Psoas muscle (tissue), 8 donors: ENCODE data around the gene CKAP2L. TPM values are rescaled to one million over a fixed set of nuclear protein-coding genes. Genes with fewer than 3 reads are reported as not detected.

Experiments used
- ATAC-seq, 4 donors: fragments of 200-7000 bp; cut with Tn5 transposase; one replicate each; pipeline ENCODE4 v1.9.1; 2020; ENCODE audit warnings: moderate library complexity in 3 of 4, mild to moderate bottlenecking in 2 of 4
- DNase-seq, 2 donors: peaks; one replicate each; pipeline ENCODE4 v3.0.0-alpha.2; 2020
- H3K27ac ChIP-seq: fragments of 200-600 bp; one replicate; pipeline ENCODE4 v1.8.0; 2022
- H3K27me3 ChIP-seq, 3 donors: fragments of 200-600 bp in 1 of 3; one replicate each; pipeline versions ENCODE4 v1.6.1 to v1.8.0; 2013 to 2022; ENCODE audit warnings: low read length in 2 of 3, mild to moderate bottlenecking in 2 of 3, moderate library complexity in 1 of 3; ENCODE audit not compliant: insufficient read depth in 3 of 3
- H3K36me3 ChIP-seq, 2 donors: fragments of 200-600 bp in 1 of 2; one replicate each; pipeline versions ENCODE4 v1.6.1 to v1.8.0; 2013 to 2022; ENCODE audit warnings: low read depth in 1 of 2, mild to moderate bottlenecking in 1 of 2, moderate library complexity in 1 of 2; ENCODE audit not compliant: insufficient read depth in 1 of 2
- H3K4me1 ChIP-seq: fragments of 200-600 bp; one replicate; pipeline ENCODE4 v1.8.0; 2022
- H3K4me3 ChIP-seq: fragments of 200-600 bp; one replicate; pipeline ENCODE4 v1.8.0; 2022; ENCODE audit warnings: mild to moderate bottlenecking
- H3K9me3 ChIP-seq: fragments of 200-600 bp; one replicate; pipeline ENCODE4 v1.8.0; 2022
- WGBS, 3 donors: extraction: QIAGEN DNeasy Blood & Tissue Kit; methylation state at CpG; one replicate each; pipeline versions ENCODE4 v1.1.6 to v1.1.7; 2013; 5-methylcytosine and 5-hydroxymethylcytosine counted together
- intact Hi-C, 2 donors: fragments of 100-400 bp; cut with DNase I; formaldehyde crosslinking; loops; one replicate each; pipeline versions ENCODE4 v1.11.0 to v1.14.2; 2022
- polyA plus RNA-seq, 3 donors: library from polyadenylated mRNA; stranded (reverse); fragments of 200-250 nt; gene quantifications; one replicate each; pipeline ENCODE4 v1.2.3, GENCODE V29; 2013
- total RNA-seq, 4 donors: library from RNA; stranded (reverse); fragmentation: NEBNext Ultra II Directional in 2 of 4; extraction: Animal tissue kit (Norgen Biotek cat#: 25700) in 2 of 4; gene quantifications; one replicate each; pipeline versions ENCODE4 v1.2.1 to v1.2.4, GENCODE V29; 2021 to 2023
- TF ChIP-seq, protein P1 (sequence below): fragments of 200-600 bp; IDR thresholded peaks from one replicate; pipeline ENCODE4 v1.8.0; 2022; ENCODE audit warnings: antibody characterized with exemption
- donor health status: healthy with polysubstance abuse.
- donor health status: DM: no; HTN: no; CAD: no; lungs with moderate emphysema.
- donor health status: Bipolar disorder and iron deficiency.
- donor health status: healthy.
- donor health status: DM: yes; HTN: yes; CAD: no.
- donor health status: DM: no; HTN: no; CAD: no.
- donor health status: DM: no; HTN: no; CAD: no.
- donor health status: DM: yes; HTN: yes; CAD: no.

The CKAP2L gene
- total and polyA plus RNA-seq, 7 donors = 0.05 to 0.19 (median 0.09) TPM; not detected in 3

DNA sequence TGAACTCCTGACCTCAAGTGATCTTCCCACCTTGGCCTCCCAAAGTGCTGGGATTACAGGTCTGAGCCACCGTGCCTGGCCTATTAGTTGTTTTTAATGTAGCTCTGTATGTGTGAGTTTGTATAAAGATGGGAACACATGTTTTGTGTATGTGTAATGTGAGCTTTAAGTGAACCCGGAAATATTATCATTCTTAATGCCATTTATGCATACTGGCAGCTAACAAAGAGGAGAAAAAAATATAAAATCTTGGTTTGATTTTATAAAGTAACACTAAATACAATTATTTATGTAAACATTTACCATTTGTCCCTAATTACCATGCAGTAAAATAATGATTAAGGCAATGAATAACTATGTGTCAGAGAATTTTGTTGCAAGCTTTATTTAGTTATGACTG is 9.1 kb upstream of the CKAP2L start:
- ATAC-seq = no peak
- 53 to 76% (median 69%) methylated on average over 2 of the region's 2 CpGs for WGBS, 3 donors
- DNase-seq = no peak
- H3K36me3 ChIP-seq = no peaks in the 10 kb centered on the region
- H3K27ac ChIP-seq = no peak overlapping the region
- TF ChIP-seq, protein P1, sequence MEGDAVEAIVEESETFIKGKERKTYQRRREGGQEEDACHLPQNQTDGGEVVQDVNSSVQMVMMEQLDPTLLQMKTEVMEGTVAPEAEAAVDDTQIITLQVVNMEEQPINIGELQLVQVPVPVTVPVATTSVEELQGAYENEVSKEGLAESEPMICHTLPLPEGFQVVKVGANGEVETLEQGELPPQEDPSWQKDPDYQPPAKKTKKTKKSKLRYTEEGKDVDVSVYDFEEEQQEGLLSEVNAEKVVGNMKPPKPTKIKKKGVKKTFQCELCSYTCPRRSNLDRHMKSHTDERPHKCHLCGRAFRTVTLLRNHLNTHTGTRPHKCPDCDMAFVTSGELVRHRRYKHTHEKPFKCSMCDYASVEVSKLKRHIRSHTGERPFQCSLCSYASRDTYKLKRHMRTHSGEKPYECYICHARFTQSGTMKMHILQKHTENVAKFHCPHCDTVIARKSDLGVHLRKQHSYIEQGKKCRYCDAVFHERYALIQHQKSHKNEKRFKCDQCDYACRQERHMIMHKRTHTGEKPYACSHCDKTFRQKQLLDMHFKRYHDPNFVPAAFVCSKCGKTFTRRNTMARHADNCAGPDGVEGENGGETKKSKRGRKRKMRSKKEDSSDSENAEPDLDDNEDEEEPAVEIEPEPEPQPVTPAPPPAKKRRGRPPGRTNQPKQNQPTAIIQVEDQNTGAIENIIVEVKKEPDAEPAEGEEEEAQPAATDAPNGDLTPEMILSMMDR = no peak
- no peak overlapping the region for H3K4me3 ChIP-seq
- H3K9me3 ChIP-seq = no peaks in the 10 kb centered on the region
- no peaks in the 10 kb centered on the region for H3K4me1 ChIP-seq
- intact Hi-C loops = no loop called here
- H3K27me3 ChIP-seq = no peaks in the 10 kb centered on the region

DNA sequence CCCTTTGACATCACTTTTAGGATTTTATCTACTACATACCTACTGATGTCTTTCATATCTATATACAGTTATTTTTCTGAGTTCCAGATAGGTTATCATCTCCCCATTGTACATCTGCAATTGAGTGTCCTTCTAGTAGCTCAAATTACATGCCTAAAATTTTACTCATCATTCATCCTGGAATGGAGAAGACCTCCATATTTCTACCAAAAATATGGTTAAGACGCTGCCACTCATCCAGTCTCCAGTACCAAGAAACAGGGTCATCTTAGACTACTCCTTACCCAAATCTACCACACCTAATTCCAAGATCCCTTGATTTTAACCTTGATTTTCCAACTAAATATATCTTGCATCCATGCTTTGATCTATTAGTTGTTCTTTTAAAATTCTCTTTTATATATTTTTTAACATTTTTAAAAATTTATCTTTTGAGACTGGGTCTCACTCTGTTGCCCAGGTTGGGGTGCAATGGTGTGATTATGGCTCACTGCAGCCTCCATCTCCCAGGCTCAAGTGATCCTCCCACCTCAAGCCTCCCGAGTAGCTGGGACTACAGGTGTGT is 8.6 kb upstream of the CKAP2L start:
- no peak overlapping the region for H3K4me3 ChIP-seq
- H3K4me1 ChIP-seq = no peaks in the 10 kb centered on the region
- H3K9me3 ChIP-seq = no peaks in the 10 kb centered on the region
- intact Hi-C loops = no loop called here
- DNase-seq (no peak), ATAC-seq (no peak)
- WGBS, 3 donors = 39 to 52% (median 51%) methylated on average over 2 of the region's 2 CpGs
- no peaks in the 10 kb centered on the region for H3K27me3 ChIP-seq
- no peaks in the 10 kb centered on the region for H3K36me3 ChIP-seq
- TF ChIP-seq, protein P1 = no peak
- H3K27ac ChIP-seq = no peak overlapping the region

DNA sequence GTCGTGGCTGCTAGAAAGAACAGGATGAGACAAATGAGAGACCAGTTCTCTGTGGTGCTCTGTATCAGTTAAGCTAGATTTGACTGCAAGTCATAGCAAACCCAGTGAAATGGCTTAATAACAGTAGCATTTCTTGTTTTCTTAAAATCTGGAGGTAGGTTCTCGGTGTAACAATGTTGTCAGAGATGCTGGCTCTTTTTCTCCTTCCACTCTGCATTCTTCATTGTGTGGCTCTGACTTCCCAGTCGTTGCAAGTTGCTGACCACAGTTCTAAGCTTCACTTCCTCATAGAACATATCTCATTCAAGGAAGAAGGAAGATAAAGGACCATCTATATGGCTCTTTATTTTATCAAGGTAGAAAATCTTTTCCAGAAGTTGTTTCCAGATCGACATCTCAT is 7.9 kb upstream of the CKAP2L start:
- TF ChIP-seq, protein P1 = no peak
- no peak overlapping the region for H3K4me3 ChIP-seq
- no peaks in the 10 kb centered on the region for H3K27me3 ChIP-seq
- H3K9me3 ChIP-seq = no peaks in the 10 kb centered on the region
- DNase-seq (no peak), ATAC-seq (no peak)
- H3K4me1 ChIP-seq = no peaks in the 10 kb centered on the region
- intact Hi-C loops = no loop called here
- no peaks in the 10 kb centered on the region for H3K36me3 ChIP-seq
- no peak overlapping the region for H3K27ac ChIP-seq
- 68 to 73% (median 69%) methylated on average over 4 of the region's 4 CpGs for WGBS, 3 donors

DNA sequence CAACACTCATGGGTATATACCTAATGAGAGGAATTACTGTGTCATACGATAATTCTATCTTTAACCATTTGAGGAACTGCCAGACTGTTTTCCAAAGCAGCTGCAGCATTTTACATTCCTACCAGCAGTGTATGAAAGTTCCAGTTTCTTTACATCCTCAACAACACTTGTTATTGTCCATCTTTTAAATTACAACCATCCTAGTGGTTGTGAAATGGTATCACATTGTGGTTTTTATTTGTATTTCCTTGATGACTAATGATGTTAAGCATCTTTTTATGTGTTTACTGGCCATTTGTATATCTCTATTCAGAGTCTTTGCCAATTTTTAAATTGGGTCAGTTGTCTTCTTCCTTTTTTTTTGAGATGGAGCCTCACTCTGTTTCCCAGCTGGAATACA is 4.0 kb upstream of the CKAP2L start:
- WGBS, 3 donors = 23 to 35% (median 24%) methylated on average over 1 of the region's 1 CpG
- Histone ChIP-seq H3K27ac (no peak overlapping the region), H3K27me3 (no peaks in the 10 kb centered on the region), H3K4me1 (peaks cover 6% of the 10 kb centered on the region), H3K4me3 (peak overlapping the region; percentile 1), H3K9me3 (no peaks in the 10 kb centered on the region), H3K36me3 (no peaks in the 10 kb centered on the region)
- no peak for DNase-seq
- intact Hi-C loops = no loop called here
- TF ChIP-seq, protein P1 = peak; percentile 7
- no peak for ATAC-seq

DNA sequence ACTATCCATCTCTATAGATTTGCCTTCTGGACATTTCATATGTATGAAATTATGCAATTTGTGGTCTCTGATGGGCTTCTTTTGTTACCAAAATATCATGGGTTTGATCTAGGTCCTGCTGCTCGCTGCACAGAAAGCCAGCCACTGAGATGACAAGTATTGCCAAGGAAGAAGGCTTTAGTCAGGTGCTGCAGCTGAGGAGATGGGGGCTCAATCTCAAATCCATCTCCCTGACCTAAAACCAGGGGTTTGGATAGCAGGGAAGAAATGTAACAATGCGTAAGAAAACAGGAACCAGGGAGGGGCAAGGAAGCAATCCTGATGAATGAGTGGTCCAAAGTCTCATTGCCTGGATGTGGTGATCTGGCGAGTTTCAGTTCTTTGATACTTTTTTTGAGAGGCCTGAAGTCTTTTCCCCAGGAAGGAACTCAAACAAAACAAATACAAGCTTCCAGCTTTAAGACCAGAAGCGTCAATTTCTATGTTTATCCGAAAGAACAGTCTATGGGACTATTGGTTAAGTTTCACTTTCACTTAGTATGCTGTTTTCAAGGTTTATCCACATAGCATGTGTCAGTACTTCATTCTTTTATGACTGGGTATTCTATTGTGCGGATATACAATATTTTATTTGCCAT is 3.4 kb upstream of the CKAP2L start:
- ATAC-seq = no peak
- no peaks in the 10 kb centered on the region for H3K9me3 ChIP-seq
- no peaks in the 10 kb centered on the region for H3K36me3 ChIP-seq
- H3K4me3 ChIP-seq = peak overlapping the region; percentile 1
- 65 to 76% (median 66%) methylated on average over 6 of the region's 6 CpGs for WGBS, 3 donors
- intact Hi-C loops = no loop called here
- H3K27ac ChIP-seq = no peak overlapping the region
- peaks cover 6% of the 10 kb centered on the region for H3K4me1 ChIP-seq
- TF ChIP-seq, protein P1 = no peak
- DNase-seq = no peak
- no peaks in the 10 kb centered on the region for H3K27me3 ChIP-seq
